GM12878 (cell line): Measurements from ENCODE around the gene MTMR1.

Experiments used
- ATF3 ChIP-seq: IDR thresholded peaks from 2 replicates; pipeline ENCODE4 v1.6.1; 2011; ENCODE audit warnings: low read depth, mild to moderate bottlenecking, low read length, moderate library complexity, borderline replicate concordance; ENCODE audit errors: extremely low read depth
- BHLHE40 ChIP-seq, 2 experiments: fragments of 450-650 bp in 1 of 2; IDR thresholded peaks; 2 replicates each; pipeline ENCODE4 v1.6.1; 2011 to 2017; ENCODE audit warnings: low read depth in 2 of 2, borderline replicate concordance in 1 of 2, improper control_type of control experiment in 1 of 2, low read length in 1 of 2, mild to moderate bottlenecking in 1 of 2
- CEBPB ChIP-seq, 2 experiments: fragments of 150-350 bp in 1 of 2; IDR thresholded peaks; 2 replicates each; pipeline ENCODE4 v1.6.1; 2012 to 2014; ENCODE audit warnings: low read depth in 2 of 2, low read length in 2 of 2, borderline replicate concordance in 1 of 2, inconsistent platforms in 1 of 2
- JUNB ChIP-seq: IDR thresholded peaks from 2 replicates; pipeline ENCODE4 v1.6.1; 2016; ENCODE audit warnings: antibody characterized with exemption, mild to moderate bottlenecking
- MTA2 ChIP-seq: fragments of 450-650 bp; IDR thresholded peaks from 2 replicates; pipeline ENCODE4 v1.6.1; 2016; ENCODE audit warnings: low read depth, mild to moderate bottlenecking, moderate library complexity
- NKRF ChIP-seq: fragments of 450-650 bp; conservative IDR thresholded peaks from 2 replicates; pipeline ENCODE4 v1.6.1; 2017; ENCODE audit warnings: mild to moderate bottlenecking, moderate library complexity
- PKNOX1 ChIP-seq: fragments of 450-650 bp; IDR thresholded peaks from 2 replicates; pipeline ENCODE4 v1.6.1; 2016; ENCODE audit warnings: mild to moderate bottlenecking
- POLR2AphosphoS2 ChIP-seq: IDR thresholded peaks from 2 replicates; pipeline ENCODE4 v1.6.1; 2011; ENCODE audit warnings: low read depth, mild to moderate bottlenecking, low read length, improper control_type of control experiment, moderate library complexity
- RELA ChIP-seq: fragments of 450-650 bp; IDR thresholded peaks from 2 replicates; pipeline ENCODE4 v1.8.0; 2014; ENCODE audit warnings: borderline replicate concordance; ENCODE audit not compliant: partially characterized antibody
- RFX5 ChIP-seq: IDR thresholded peaks from 2 replicates; pipeline ENCODE4 v1.6.1; 2011; ENCODE audit warnings: low read depth, low read length, improper control_type of control experiment
- SIN3A ChIP-seq: IDR thresholded peaks from 2 replicates; pipeline ENCODE4 v1.6.1; 2012; ENCODE audit warnings: low read depth, low read length, improper control_type of control experiment
- ZNF207 ChIP-seq: fragments of 450-650 bp; IDR thresholded peaks from 2 replicates; pipeline ENCODE4 v1.6.1; 2014; ENCODE audit warnings: antibody characterized with exemption, mild to moderate bottlenecking, borderline replicate concordance
- TF ChIP-seq, protein P1 (sequence below), 3 experiments: IDR thresholded peaks in 2 of 3; conservative IDR thresholded peaks in 1 of 3; 2 replicates each; pipeline ENCODE4 v1.5.1; 2011; ENCODE audit warnings: low read depth in 3 of 3, low read length in 3 of 3, mild to moderate bottlenecking in 3 of 3, control low read depth in 2 of 3, moderate library complexity in 2 of 3, inconsistent platforms in 1 of 3, mixed read lengths in 1 of 3; ENCODE audit not compliant: control insufficient read depth in 2 of 3, insufficient read depth in 1 of 3; ENCODE audit errors: extremely low read depth in 1 of 3
- TF ChIP-seq, protein P2 (sequence below): IDR thresholded peaks from 2 replicates; pipeline ENCODE4 v1.6.1; 2011; ENCODE audit warnings: low read depth, low read length, improper control_type of control experiment, borderline replicate concordance

- TF ChIP-seq PKNOX1 (no peak), RFX5 (no peak), MTA2 (no peak), BHLHE40 (IDR thresholded peaks at IDR 0.05; ENCODE audit: borderline replicate concordance in 1 of 2, low read depth in 2 of 2, low read length in 1 of 2) (no peak), JUNB (no peak), RELA (no peak), NKRF (no peak), CEBPB (IDR thresholded peaks at IDR 0.05; ENCODE audit: borderline replicate concordance in 1 of 2, low read depth in 2 of 2, low read length in 2 of 2) (no peak), SIN3A (no peak), ATF3 (no peak), POLR2AphosphoS2 (no peak), ZNF207 (no peak)
- TF ChIP-seq, protein P1, sequence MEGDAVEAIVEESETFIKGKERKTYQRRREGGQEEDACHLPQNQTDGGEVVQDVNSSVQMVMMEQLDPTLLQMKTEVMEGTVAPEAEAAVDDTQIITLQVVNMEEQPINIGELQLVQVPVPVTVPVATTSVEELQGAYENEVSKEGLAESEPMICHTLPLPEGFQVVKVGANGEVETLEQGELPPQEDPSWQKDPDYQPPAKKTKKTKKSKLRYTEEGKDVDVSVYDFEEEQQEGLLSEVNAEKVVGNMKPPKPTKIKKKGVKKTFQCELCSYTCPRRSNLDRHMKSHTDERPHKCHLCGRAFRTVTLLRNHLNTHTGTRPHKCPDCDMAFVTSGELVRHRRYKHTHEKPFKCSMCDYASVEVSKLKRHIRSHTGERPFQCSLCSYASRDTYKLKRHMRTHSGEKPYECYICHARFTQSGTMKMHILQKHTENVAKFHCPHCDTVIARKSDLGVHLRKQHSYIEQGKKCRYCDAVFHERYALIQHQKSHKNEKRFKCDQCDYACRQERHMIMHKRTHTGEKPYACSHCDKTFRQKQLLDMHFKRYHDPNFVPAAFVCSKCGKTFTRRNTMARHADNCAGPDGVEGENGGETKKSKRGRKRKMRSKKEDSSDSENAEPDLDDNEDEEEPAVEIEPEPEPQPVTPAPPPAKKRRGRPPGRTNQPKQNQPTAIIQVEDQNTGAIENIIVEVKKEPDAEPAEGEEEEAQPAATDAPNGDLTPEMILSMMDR (IDR thresholded peaks at IDR 0.05 in 2 of 3, conservative IDR thresholded peaks at IDR 0.05 in 1 of 3; ENCODE audit: control insufficient read depth in 2 of 3, extremely low read depth in 1 of 3, insufficient read depth in 1 of 3, low read depth in 3 of 3, low read length in 3 of 3), result no peak
- TF ChIP-seq, protein P2, sequence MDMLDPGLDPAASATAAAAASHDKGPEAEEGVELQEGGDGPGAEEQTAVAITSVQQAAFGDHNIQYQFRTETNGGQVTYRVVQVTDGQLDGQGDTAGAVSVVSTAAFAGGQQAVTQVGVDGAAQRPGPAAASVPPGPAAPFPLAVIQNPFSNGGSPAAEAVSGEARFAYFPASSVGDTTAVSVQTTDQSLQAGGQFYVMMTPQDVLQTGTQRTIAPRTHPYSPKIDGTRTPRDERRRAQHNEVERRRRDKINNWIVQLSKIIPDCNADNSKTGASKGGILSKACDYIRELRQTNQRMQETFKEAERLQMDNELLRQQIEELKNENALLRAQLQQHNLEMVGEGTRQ, result no peak
Observed at GRCh38 chrX:150767045-150767395, 73.8 kb downstream of the MTMR1 start.
